Mucosa of stomach (tissue), 1 donor: ENCODE results near the gene SV2B.

Experiments used
- H3K27me3 ChIP-seq: one replicate; pipeline ENCODE4 v1.7.0; 2013; ENCODE audit warnings: mild to moderate bottlenecking, low read length; ENCODE audit not compliant: control insufficient read depth, insufficient read depth
- H3K36me3 ChIP-seq: one replicate; pipeline ENCODE4 v1.7.0; 2013; ENCODE audit warnings: low read length; ENCODE audit not compliant: control insufficient read depth, insufficient read depth
- H3K4me1 ChIP-seq: one replicate; pipeline ENCODE4 v1.7.0; 2013; ENCODE audit warnings: mild to moderate bottlenecking, low read length; ENCODE audit not compliant: control insufficient read depth, insufficient read depth
- H3K4me3 ChIP-seq: one replicate; pipeline ENCODE4 v1.7.0; 2013; ENCODE audit warnings: low read length
- H3K9ac ChIP-seq: one replicate; pipeline ENCODE4 v1.7.0; 2013; ENCODE audit warnings: mild to moderate bottlenecking, low read length, moderate library complexity
- H3K9me3 ChIP-seq: one replicate; pipeline ENCODE4 v1.7.0; 2013; ENCODE audit warnings: mild to moderate bottlenecking, low read length, moderate library complexity; ENCODE audit not compliant: control insufficient read depth
- donor health status: Pancreatic carcinoma.

SV2B gene

DNA sequence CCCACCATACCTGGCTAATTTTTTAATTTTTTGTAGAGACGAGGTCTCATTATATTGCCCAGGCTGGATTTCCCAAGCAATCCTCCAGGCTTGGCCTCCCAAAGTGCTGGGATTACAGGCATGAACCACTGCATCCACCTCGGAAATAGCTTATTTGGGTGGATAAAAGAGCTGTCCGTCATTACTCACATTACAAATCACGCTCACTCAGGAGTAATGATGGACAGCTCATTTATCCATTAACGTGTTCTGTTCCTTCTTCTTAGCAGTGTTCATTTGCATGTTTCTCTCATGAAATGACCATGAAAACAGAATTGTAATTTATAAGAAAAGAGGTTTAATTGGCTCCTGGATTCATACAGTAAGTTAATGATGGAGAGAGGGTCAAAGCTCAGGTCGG, 9.8 kb downstream of the SV2B start:
- H3K27me3 ChIP-seq = no peaks in the 10 kb centered on the region

DNA sequence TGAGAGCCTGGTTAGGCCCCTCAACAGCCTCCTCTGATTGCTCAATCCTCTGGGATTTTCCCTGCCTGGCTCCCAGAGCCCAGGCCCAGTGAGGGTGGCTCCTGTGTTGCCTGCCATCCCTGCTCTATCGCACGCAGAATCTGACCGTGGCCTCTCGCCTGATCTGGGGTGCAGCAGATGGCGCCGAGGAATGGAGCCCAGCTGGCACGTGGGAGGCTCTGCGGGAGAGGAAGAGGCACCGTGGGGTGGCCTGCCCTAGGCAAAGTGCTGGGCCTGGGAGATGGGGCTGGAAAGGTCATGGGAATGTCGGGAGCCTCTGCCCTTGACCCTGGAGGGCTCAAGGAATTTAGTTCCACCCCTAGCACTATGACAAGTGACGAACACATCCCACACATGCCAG, 10.3 kb downstream of the SV2B start:
- Histone ChIP-seq H3K27me3 (no peaks in the 10 kb centered on the region), H3K9ac (no peak overlapping the region)

More for the DNA sequence above, 9.8 kb downstream of the SV2B start:
- no peak overlapping the region for H3K9ac ChIP-seq
- no peaks in the 10 kb centered on the region for H3K4me1 ChIP-seq
- H3K9me3 ChIP-seq = no peaks in the 10 kb centered on the region
- no peak overlapping the region for H3K4me3 ChIP-seq
- no peaks in the 10 kb centered on the region for H3K36me3 ChIP-seq

GRCh38 chr15:91113030-91113429, 13.0 kb downstream of the SV2B start:
- no peaks in the 10 kb centered on the region for H3K9me3 ChIP-seq
- no peaks in the 10 kb centered on the region for H3K4me1 ChIP-seq
- no peak overlapping the region for H3K4me3 ChIP-seq
- H3K9ac ChIP-seq = no peak overlapping the region
- no peaks in the 10 kb centered on the region for H3K36me3 ChIP-seq
- H3K27me3 ChIP-seq = no peaks in the 10 kb centered on the region

More for the DNA sequence above, 10.3 kb downstream of the SV2B start:
- Histone ChIP-seq H3K9me3 (no peaks in the 10 kb centered on the region), H3K36me3 (no peaks in the 10 kb centered on the region), H3K4me1 (no peaks in the 10 kb centered on the region), H3K4me3 (no peak overlapping the region)

- Histone ChIP-seq H3K4me1 (no peaks in the 10 kb centered on the region), H3K9ac (no peak overlapping the region), H3K4me3 (no peak overlapping the region), H3K36me3 (no peaks in the 10 kb centered on the region), H3K9me3 (no peaks in the 10 kb centered on the region), H3K27me3 (no peaks in the 10 kb centered on the region)
These were observed 14.2 kb downstream of the SV2B start for GRCh38 chr15:91114301-91114700.

DNA sequence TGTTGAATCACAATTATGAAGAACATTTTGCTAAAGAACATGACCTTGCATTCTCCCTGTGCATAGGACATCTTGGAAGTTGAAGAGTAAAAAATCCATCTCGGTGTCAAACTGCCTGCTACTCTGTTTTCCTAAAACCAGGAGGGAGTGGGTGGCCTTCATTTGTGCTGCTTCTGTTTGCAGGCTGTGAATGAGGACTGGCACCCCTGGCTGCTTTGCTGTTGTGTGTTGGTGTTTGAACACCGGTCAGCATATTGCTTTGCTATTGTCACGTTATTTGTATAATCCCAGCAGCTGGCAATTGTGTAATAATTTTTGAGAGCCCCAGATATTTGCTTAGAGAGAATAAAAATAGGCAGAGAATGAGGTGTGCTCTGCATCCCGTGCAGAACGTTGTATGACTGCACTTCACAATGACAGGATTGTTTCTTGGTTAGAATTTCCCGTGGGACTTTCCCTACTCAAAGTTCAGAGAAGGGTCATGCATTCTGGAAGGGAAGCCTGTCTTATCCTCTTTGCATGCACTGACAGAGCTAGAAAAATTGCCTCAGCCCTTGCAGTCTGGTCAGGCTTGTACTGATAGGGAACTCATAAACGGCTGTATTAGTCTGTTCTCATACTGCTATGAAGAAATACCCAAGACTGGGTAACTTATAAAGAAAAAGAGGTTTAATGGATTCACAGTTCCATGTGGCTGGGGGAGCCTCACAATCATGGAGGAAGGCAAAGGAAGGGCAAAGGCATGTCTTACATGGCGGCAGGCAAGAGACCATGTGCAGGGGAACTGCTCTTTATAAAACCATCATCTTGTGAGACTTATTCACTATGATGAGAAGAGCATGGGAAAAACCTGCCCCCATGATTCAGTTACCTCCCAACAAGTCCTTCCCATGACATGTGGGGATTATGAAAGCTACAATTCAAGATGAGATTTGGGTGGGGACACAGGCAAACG, 16.3 kb downstream of the SV2B start:
- Histone ChIP-seq H3K4me1 (no peaks in the 10 kb centered on the region), H3K36me3 (no peaks in the 10 kb centered on the region), H3K27me3 (no peaks in the 10 kb centered on the region), H3K4me3 (no peak overlapping the region), H3K9ac (no peak overlapping the region), H3K9me3 (no peaks in the 10 kb centered on the region)

GRCh38 chr15:91117375-91117774, 17.3 kb downstream of the SV2B start:
- Histone ChIP-seq H3K27me3 (no peaks in the 10 kb centered on the region), H3K9me3 (no peaks in the 10 kb centered on the region), H3K9ac (no peak overlapping the region), H3K4me1 (no peaks in the 10 kb centered on the region), H3K4me3 (no peak overlapping the region), H3K36me3 (no peaks in the 10 kb centered on the region)

GRCh38 chr15:91118817-91119590, 18.9 kb downstream of the SV2B start:
- H3K9ac ChIP-seq = no peak overlapping the region
- no peaks in the 10 kb centered on the region for H3K9me3 ChIP-seq
- H3K4me1 ChIP-seq = no peaks in the 10 kb centered on the region

GRCh38 chr15:91122296-91122695, 22.2 kb downstream of the SV2B start:
- Histone ChIP-seq H3K9me3 (no peaks in the 10 kb centered on the region), H3K4me3 (no peak overlapping the region), H3K4me1 (no peaks in the 10 kb centered on the region), H3K27me3 (no peaks in the 10 kb centered on the region), H3K9ac (no peak overlapping the region), H3K36me3 (no peaks in the 10 kb centered on the region)

More at GRCh38 chr15:91118817-91119590, 18.9 kb downstream of the SV2B start:
- Histone ChIP-seq H3K27me3 (no peaks in the 10 kb centered on the region), H3K36me3 (no peaks in the 10 kb centered on the region), H3K4me3 (no peak overlapping the region)

DNA sequence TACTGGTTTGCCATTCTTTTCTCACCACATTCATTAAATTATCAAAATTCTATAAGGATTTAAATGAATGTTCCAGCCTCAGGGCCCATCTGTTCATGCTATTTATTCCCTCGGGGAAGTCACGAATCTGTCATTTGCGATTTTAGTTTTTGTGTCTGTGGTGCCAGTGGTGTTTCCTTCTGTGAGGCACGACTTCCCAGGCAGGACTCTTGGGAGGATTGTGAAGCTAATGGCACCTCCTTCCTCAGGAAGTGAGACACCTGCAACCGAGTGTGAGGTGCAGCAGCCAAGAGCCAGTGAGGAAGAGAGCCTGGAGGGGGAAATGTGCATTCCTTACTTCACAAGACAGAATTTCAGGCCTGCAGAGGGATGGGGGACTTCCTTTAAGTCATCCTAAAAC, 24.1 kb downstream of the SV2B start:
- H3K4me1 ChIP-seq = no peaks in the 10 kb centered on the region
- H3K9me3 ChIP-seq = no peaks in the 10 kb centered on the region
- no peak overlapping the region for H3K9ac ChIP-seq
- H3K4me3 ChIP-seq = no peak overlapping the region
- no peaks in the 10 kb centered on the region for H3K36me3 ChIP-seq
- no peaks in the 10 kb centered on the region for H3K27me3 ChIP-seq

DNA sequence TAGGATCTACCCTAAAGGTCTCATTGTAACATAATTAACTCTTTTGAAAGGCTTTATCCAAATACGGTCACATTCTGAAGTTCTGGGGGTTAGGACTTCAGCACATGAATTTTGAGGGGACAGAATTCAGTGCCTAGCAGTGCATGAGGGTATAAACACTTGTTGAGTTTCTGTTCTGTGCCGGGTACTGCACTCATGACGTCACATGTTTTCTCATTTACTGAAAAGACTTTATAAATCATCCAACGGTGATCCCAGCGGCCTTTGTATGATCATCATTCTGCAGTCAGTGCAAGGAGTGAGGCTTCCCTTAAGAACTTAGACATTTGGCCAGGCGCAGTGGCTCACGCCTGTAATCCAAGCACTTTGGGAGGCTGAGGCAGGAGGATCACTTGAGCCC, 25.1 kb downstream of the SV2B start:
- Histone ChIP-seq H3K27me3 (no peaks in the 10 kb centered on the region), H3K4me3 (no peak overlapping the region), H3K9ac (no peak overlapping the region), H3K9me3 (no peaks in the 10 kb centered on the region), H3K36me3 (no peaks in the 10 kb centered on the region), H3K4me1 (no peaks in the 10 kb centered on the region)

- Histone ChIP-seq H3K36me3 (no peaks in the 10 kb centered on the region), H3K4me1 (no peaks in the 10 kb centered on the region), H3K4me3 (no peak overlapping the region), H3K27me3 (no peaks in the 10 kb centered on the region), H3K9me3 (no peaks in the 10 kb centered on the region), H3K9ac (no peak overlapping the region)
These were observed 26.0 kb downstream of the SV2B start for GRCh38 chr15:91126080-91126479.
